HG03045 (cell line): Measurements from ENCODE around the gene AKAP8.
"Not testable (repeated sequence)": the region's sequence is repeated elsewhere in the genome, so short reads cannot be mapped to it uniquely, and the experiment has no call there.

Experiments used
- ATAC-seq: cut with Tn5 transposase; IDR thresholded peaks from one replicate; pipeline ENCODE4 v1.9.1; 2021; ENCODE audit warnings: mild to moderate bottlenecking, moderate library complexity; ENCODE audit not compliant: unreplicated experiment

The AKAP8 gene

GRCh38 chr19:15379083-15379998 is at the start of gene AKAP8:
Gene AKAP8, minus strand, starts transcription at chr19:15379787. Its CDS starts 56 bp downstream, at chr19:15379731.
- ATAC-seq, result peak; percentile 85

GRCh38 chr19:15427991-15428471 is 48.4 kb upstream of the AKAP8 start:
- ATAC-seq, result no peak

- no peak for ATAC-seq
These were observed 47.7 kb upstream of the AKAP8 start for GRCh38 chr19:15427350-15427700.

GRCh38 chr19:15426485-15427349 is 47.1 kb upstream of the AKAP8 start:
- no peak for ATAC-seq

- ATAC-seq, result no peak
These were observed 45.8 kb upstream of the AKAP8 start for GRCh38 chr19:15425321-15425950.

- no peak for ATAC-seq
These were observed 45.2 kb upstream of the AKAP8 start for GRCh38 chr19:15424692-15425272.

GRCh38 chr19:15424121-15424520 is 44.5 kb upstream of the AKAP8 start:
- no peak for ATAC-seq

GRCh38 chr19:15423130-15423529 is 43.5 kb upstream of the AKAP8 start:
- no peak for ATAC-seq

- ATAC-seq, result no peak
These were observed 42.9 kb upstream of the AKAP8 start for GRCh38 chr19:15422296-15423075.

GRCh38 chr19:15421721-15422260 is 42.2 kb upstream of the AKAP8 start:
- ATAC-seq, result no peak

- ATAC-seq, result no peak
These were observed 41.6 kb upstream of the AKAP8 start for GRCh38 chr19:15421136-15421695.

GRCh38 chr19:15419413-15420025 is 39.9 kb upstream of the AKAP8 start:
- ATAC-seq, result no peak

GRCh38 chr19:15418579-15419412 is 39.2 kb upstream of the AKAP8 start, which contains the start of gene AKAP8L:
Gene AKAP8L, minus strand, starts transcription at chr19:15418988. Its CDS starts 65 bp downstream, at chr19:15418923.
- ATAC-seq, result peak; percentile 92

GRCh38 chr19:15418231-15418578 is 38.6 kb upstream of the AKAP8 start:
- ATAC-seq, result no peak

- no peak for ATAC-seq
These were observed 38.1 kb upstream of the AKAP8 start for GRCh38 chr19:15417699-15418098.

- ATAC-seq, result no peak
These were observed 33.2 kb upstream of the AKAP8 start for GRCh38 chr19:15412832-15413231.

- ATAC-seq, result not testable (repeated sequence)
These were observed 31.8 kb upstream of the AKAP8 start for GRCh38 chr19:15411351-15411750.

- no peak for ATAC-seq
These were observed 25.2 kb upstream of the AKAP8 start for GRCh38 chr19:15404780-15405211.
